HCT116 (cell line): Measurements from ENCODE around the gene TNRC6C. TPM values are rescaled to one million over a fixed set of nuclear protein-coding genes. Genes with fewer than 3 reads are reported as not detected.

Source experiments
- ATAC-seq: fragments of 200-7000 bp; cut with Tn5 transposase; 2 replicates; pipeline ENCODE4 v1.9.1; 2020; ENCODE audit warnings: mild to moderate bottlenecking, moderate library complexity
- BruUV-seq: library from RNA; stranded (reverse); fragments of 400-500 nt; replicated peaks from 2 replicates; lab custom pipeline; 2021; lab: Mats Ljungman, UMichigan
- CTCF ChIA-PET: fragments of 300-600 bp; sonication (Branson Sonifier 250); formaldehyde crosslinking; loops from one replicate; lab custom pipeline; 2021; ENCODE audit warnings: antibody characterized with exemption; lab: Charles Lee
- POLR2A ChIA-PET: fragments of 300-600, 350-600 bp; sonication (Branson Sonifier 250); formaldehyde crosslinking; loops from one replicate; lab custom pipeline; 2021; ENCODE audit warnings: antibody characterized with exemption; lab: Charles Lee
- RAD21 ChIA-PET, 2 experiments: fragments of 300-600 bp; sonication (Branson Sonifier 250); formaldehyde crosslinking; loops; one replicate each; lab custom pipeline; 2023; ENCODE audit warnings: low total read pairs in 2 of 2; ENCODE audit not compliant: uncharacterized antibody in 2 of 2, unreplicated experiment in 2 of 2, low non-redundant PET in 1 of 2; lab: Charles Lee
- DNase-seq: peaks from one replicate; pipeline ENCODE4 v3.0.0-alpha.2; 2010; ENCODE audit warnings: low read depth, low spot score
- H2AFZ ChIP-seq: fragments of 200-600 bp; shearing (Covaris generic), sonication (generic); 2 replicates; pipeline ENCODE4 v1.6.1; 2017; ENCODE audit warnings: low read depth, mixed run types, mixed read lengths, antibody characterized with exemption, low read length; ENCODE audit not compliant: poor library complexity, severe bottlenecking
- H3K27ac ChIP-seq: 2 replicates; pipeline ENCODE4 v1.5.1; 2012; ENCODE audit warnings: low read depth, low read length
- H3K27me3 ChIP-seq: fragments of 200-600 bp; sonication (generic); 2 replicates; pipeline ENCODE4 v1.6.1; 2016; ENCODE audit warnings: mixed run types, low read length, mixed read lengths; ENCODE audit not compliant: insufficient read depth
- H3K36me3 ChIP-seq, 2 experiments: fragments of 200-500 bp in 1 of 2; fragments of 200-600 bp in 1 of 2; sonication (Bioruptor generic) in 1 of 2; sonication (generic) in 1 of 2; 2 replicates each; pipeline versions ENCODE4 v1.5.1 to v1.6.1; 2014 to 2016; ENCODE audit warnings: low read length in 2 of 2, inconsistent platforms in 1 of 2, mixed read lengths in 1 of 2, mixed run types in 1 of 2; ENCODE audit not compliant: insufficient read depth in 2 of 2, control insufficient read depth in 1 of 2
- H3K4me1 ChIP-seq, 2 experiments: fragments of 200-600 bp in 1 of 2; sonication (generic) in 1 of 2; 2 replicates each; pipeline versions ENCODE4 v1.5.1 to v1.6.1; 2012 to 2017; ENCODE audit warnings: low read length in 2 of 2, inconsistent platforms in 1 of 2, mild to moderate bottlenecking in 1 of 2, mixed read lengths in 1 of 2, mixed run types in 1 of 2, moderate library complexity in 1 of 2; ENCODE audit not compliant: insufficient read depth in 2 of 2, control insufficient read depth in 1 of 2
- H3K4me2 ChIP-seq: fragments of 200-600 bp; sonication (generic); 2 replicates; pipeline ENCODE4 v1.6.1; 2017; ENCODE audit warnings: mixed run types, low read length, mixed read lengths
- H3K4me3 ChIP-seq, 2 experiments: fragments of 200-600 bp in 1 of 2; sonication (generic) in 1 of 2; replicated peaks in 1 of 2; 2 replicates each; pipeline ENCODE4 v1.5.1; 2011 to 2016; ENCODE audit warnings: low read length in 2 of 2, control low read depth in 1 of 2, low read depth in 1 of 2, mild to moderate bottlenecking in 1 of 2, mixed read lengths in 1 of 2, mixed run types in 1 of 2
- H3K79me2 ChIP-seq: fragments of 200-600 bp; sonication (generic); 2 replicates; pipeline ENCODE4 v1.6.1; 2017; ENCODE audit warnings: mild to moderate bottlenecking, mixed run types, low read length, moderate library complexity, mixed read lengths; ENCODE audit not compliant: insufficient read depth
- H3K9ac ChIP-seq: fragments of 200-600 bp; sonication (generic); 2 replicates; pipeline ENCODE4 v1.6.1; 2016; ENCODE audit warnings: low read length, mixed read lengths
- H3K9me2 ChIP-seq: fragments of 200-600 bp; sonication (generic), shearing (Covaris generic); 2 replicates; pipeline ENCODE4 v1.6.1; 2017; ENCODE audit warnings: mixed run types, mild to moderate bottlenecking, moderate library complexity; ENCODE audit not compliant: insufficient read depth
- H3K9me3 ChIP-seq, 2 experiments: fragments of 200-500 bp in 1 of 2; fragments of 200-600 bp in 1 of 2; sonication (Bioruptor generic) in 1 of 2; sonication (generic) in 1 of 2; 2 replicates each; pipeline ENCODE4 v1.6.1; 2014 to 2017; ENCODE audit warnings: low read length in 2 of 2, mixed read lengths in 2 of 2, inconsistent platforms in 1 of 2, low read depth in 1 of 2, mild to moderate bottlenecking in 1 of 2, mixed run types in 1 of 2, moderate library complexity in 1 of 2; ENCODE audit not compliant: control insufficient read depth in 1 of 2, insufficient read depth in 1 of 2
- H4K20me1 ChIP-seq: fragments of 200-600 bp; sonication (generic), shearing (Covaris generic); 2 replicates; pipeline ENCODE4 v1.6.1; 2017; ENCODE audit warnings: mixed run types, mild to moderate bottlenecking, moderate library complexity; ENCODE audit not compliant: insufficient read depth
- CEBPB ChIP-seq: IDR thresholded peaks from 2 replicates; pipeline ENCODE4 v1.6.1; 2012; ENCODE audit warnings: low read depth
- EGR1 ChIP-seq: IDR thresholded peaks from 2 replicates; pipeline ENCODE4 v1.6.1; 2012; ENCODE audit warnings: low read depth
- ELF1 ChIP-seq: IDR thresholded peaks from 2 replicates; pipeline ENCODE4 v1.6.1; 2012; ENCODE audit warnings: low read depth, borderline replicate concordance
- EZH2 ChIP-seq: fragments of 200-600 bp; sonication (generic); IDR thresholded peaks from 2 replicates; pipeline ENCODE4 v1.6.1; 2017; ENCODE audit warnings: antibody characterized with exemption, mixed run types
- FOSL1 ChIP-seq: IDR thresholded peaks from 2 replicates; pipeline ENCODE4 v1.6.1; 2012; ENCODE audit warnings: low read depth
- MAX ChIP-seq: IDR thresholded peaks from 2 replicates; pipeline ENCODE4 v1.6.1; 2012
- SP1 ChIP-seq: IDR thresholded peaks from 2 replicates; pipeline ENCODE4 v1.6.1; 2012; ENCODE audit warnings: low read depth
- TCF7L2 ChIP-seq: IDR thresholded peaks from 2 replicates; pipeline ENCODE4 v1.7.0; 2011; ENCODE audit warnings: borderline replicate concordance, inconsistent platforms; ENCODE audit not compliant: insufficient read depth, insufficient read length; ENCODE audit errors: extremely low read depth
- YY1 ChIP-seq: IDR thresholded peaks from 2 replicates; pipeline ENCODE4 v1.6.1; 2011; ENCODE audit warnings: low read length, low read depth, moderate library complexity, mild to moderate bottlenecking; ENCODE audit not compliant: insufficient replicate concordance; ENCODE audit errors: extremely low read depth
- ZBTB33 ChIP-seq: IDR thresholded peaks from 2 replicates; pipeline ENCODE4 v1.6.1; 2011; ENCODE audit warnings: mild to moderate bottlenecking, low read length, moderate library complexity; ENCODE audit not compliant: insufficient replicate concordance; ENCODE audit errors: extremely low read depth
- ZFX ChIP-seq: fragments of 450-650 bp; IDR thresholded peaks from 2 replicates; pipeline ENCODE4 v1.6.1; 2017
- ZNF274 ChIP-seq: fragments of 200-500 bp; sonication (Bioruptor generic); IDR thresholded peaks from 2 replicates; pipeline ENCODE4 v1.6.1; 2014; ENCODE audit warnings: mild to moderate bottlenecking, low read depth, low read length, inconsistent platforms
- intact Hi-C: fragments of 100-400 bp; cut with micrococcal nuclease; formaldehyde crosslinking; loops from 2 replicates; pipeline ENCODE4 v1.10.0; 2022
- total RNA-seq: library from RNA; stranded (reverse); gene quantifications from one replicate; pipeline ENCODE4 v1.2.1, GENCODE V29; 2021; ENCODE audit not compliant: unreplicated experiment

Gene TNRC6C
- total RNA-seq, 1 experiment from 2014 or later, result 23.4 TPM

- TF ChIP-seq ZFX, result no peak
- TF ChIP-seq SP1, result no peak
- TF ChIP-seq YY1, result no peak
- no peak for TF ChIP-seq TCF7L2
- TF ChIP-seq ELF1, result no peak
- TF ChIP-seq MAX, result no peak
- no peak for TF ChIP-seq EZH2
- no peak for TF ChIP-seq FOSL1
- TF ChIP-seq ZNF274, result no peak
Observed at GRCh38 chr17:77925831-77926543, 32.5 kb upstream of the TNRC6C start (continued).

GRCh38 chr17:77926981-77927380 is 31.5 kb upstream of the TNRC6C start:
- peaks cover 25% of the 10 kb centered on the region; the same call in 1 of the 2 replicates for H3K27me3 ChIP-seq
- intact Hi-C loops, result no loop called here
- no peaks in the 10 kb centered on the region for H3K9me3 ChIP-seq
- TF ChIP-seq ZBTB33, result no peak
- TF ChIP-seq EGR1, result no peak
- no peak for TF ChIP-seq CEBPB
- RAD21 ChIA-PET, result no interaction called here
- POLR2A ChIA-PET, result interaction anchor here (2.2 kb wide), 1 partner anchor 31 kb away, joined by 7 read pairs; the partner anchor contains the start of gene TNRC6C
- CTCF ChIA-PET, result no interaction called here
- DNase-seq (no peak), ATAC-seq (no peak)
- H3K27ac ChIP-seq, result no peak overlapping the region
- BruUV-seq, result no TSS peak
- no peaks in the 10 kb centered on the region for H4K20me1 ChIP-seq
- H3K4me1 ChIP-seq, result no peaks in the 10 kb centered on the region
- no peaks in the 10 kb centered on the region for H3K9me2 ChIP-seq
- H3K4me2 ChIP-seq, result no peak overlapping the region
- no peaks in the 10 kb centered on the region for H3K36me3 ChIP-seq
- H3K79me2 ChIP-seq, result no peaks in the 10 kb centered on the region
- H3K4me3 ChIP-seq, result no peak overlapping the region
- no peak overlapping the region for H3K9ac ChIP-seq
- no peak overlapping the region for H2AFZ ChIP-seq
